Body of pancreas (tissue), 4 donors: Measurements from ENCODE around the gene AP3D1.

Experiments
- POLR2A ChIP-seq, 3 donors: fragments of 450-650 bp; IDR thresholded peaks; one replicate each; pipeline ENCODE4 v1.6.1; 2016; ENCODE audit warnings: antibody characterized with exemption in 3 of 3, mild to moderate bottlenecking in 2 of 3
- TF ChIP-seq, protein P1 (sequence below), 7 experiments: fragments of 450-650 bp in 4 of 7; fragments of 200-600 bp in 3 of 7; sonication (generic) in 3 of 7; IDR thresholded peaks; one replicate each; pipeline ENCODE4 v1.5.1; 2016 to 2019; ENCODE audit warnings: antibody characterized with exemption in 7 of 7

DNA sequence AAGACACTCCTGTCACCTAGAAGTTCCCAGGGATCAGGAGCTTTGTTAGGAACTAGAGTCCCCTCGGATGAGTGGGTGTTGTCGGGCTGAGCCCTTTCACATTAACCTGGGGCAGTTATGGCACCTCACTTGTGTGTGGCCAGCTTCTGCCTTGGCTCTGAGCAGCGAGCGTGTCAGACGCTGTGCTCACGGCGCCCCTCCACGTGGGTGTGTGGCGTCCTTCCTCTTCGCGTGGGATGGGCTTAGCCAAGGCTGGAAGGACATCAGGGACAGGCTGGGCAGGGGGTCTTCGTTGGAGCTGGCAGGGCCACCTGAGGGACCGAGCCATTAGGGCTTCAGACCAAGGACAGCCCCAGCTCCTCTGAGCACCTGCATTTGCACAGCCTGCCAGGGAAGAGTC is 35.8 kb upstream of the AP3D1 start:
- TF ChIP-seq, protein P1, sequence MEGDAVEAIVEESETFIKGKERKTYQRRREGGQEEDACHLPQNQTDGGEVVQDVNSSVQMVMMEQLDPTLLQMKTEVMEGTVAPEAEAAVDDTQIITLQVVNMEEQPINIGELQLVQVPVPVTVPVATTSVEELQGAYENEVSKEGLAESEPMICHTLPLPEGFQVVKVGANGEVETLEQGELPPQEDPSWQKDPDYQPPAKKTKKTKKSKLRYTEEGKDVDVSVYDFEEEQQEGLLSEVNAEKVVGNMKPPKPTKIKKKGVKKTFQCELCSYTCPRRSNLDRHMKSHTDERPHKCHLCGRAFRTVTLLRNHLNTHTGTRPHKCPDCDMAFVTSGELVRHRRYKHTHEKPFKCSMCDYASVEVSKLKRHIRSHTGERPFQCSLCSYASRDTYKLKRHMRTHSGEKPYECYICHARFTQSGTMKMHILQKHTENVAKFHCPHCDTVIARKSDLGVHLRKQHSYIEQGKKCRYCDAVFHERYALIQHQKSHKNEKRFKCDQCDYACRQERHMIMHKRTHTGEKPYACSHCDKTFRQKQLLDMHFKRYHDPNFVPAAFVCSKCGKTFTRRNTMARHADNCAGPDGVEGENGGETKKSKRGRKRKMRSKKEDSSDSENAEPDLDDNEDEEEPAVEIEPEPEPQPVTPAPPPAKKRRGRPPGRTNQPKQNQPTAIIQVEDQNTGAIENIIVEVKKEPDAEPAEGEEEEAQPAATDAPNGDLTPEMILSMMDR (IDR thresholded peaks at IDR 0.05): no peak
- TF ChIP-seq POLR2A (IDR thresholded peaks at IDR 0.05): no peak
